HL-60 (cell line): ENCODE measurements around the gene THRB.

Experiments
- DNase-seq, 2 experiments: peaks; one replicate each; pipeline ENCODE4 v3.0.0-alpha.2; 2010 to 2020; ENCODE audit warnings: low read depth in 1 of 2, low spot score in 1 of 2
- H3K27ac ChIP-seq: fragments of 250-450 bp; sonication (Bioruptor Pico); replicated peaks from 2 replicates; pipeline ENCODE4 v1.5.1; 2020; ENCODE audit warnings: mild to moderate bottlenecking, moderate library complexity
- H3K27me3 ChIP-seq: fragments of 250-450 bp; sonication (Bioruptor Pico); 2 replicates; pipeline ENCODE4 v1.5.1; 2021; ENCODE audit warnings: mild to moderate bottlenecking, moderate library complexity; ENCODE audit not compliant: insufficient read depth, poor library complexity, severe bottlenecking
- H3K4me3 ChIP-seq: replicated peaks from 2 replicates; pipeline ENCODE4 v1.5.1; 2011; ENCODE audit warnings: mild to moderate bottlenecking, control low read depth, low read length; ENCODE audit not compliant: insufficient read depth
- GABPA ChIP-seq: IDR thresholded peaks from 2 replicates; pipeline ENCODE4 v1.6.1; 2012; ENCODE audit warnings: low read depth
- POLR2AphosphoS5 ChIP-seq: IDR thresholded peaks from 2 replicates; pipeline ENCODE4 v1.6.1; 2012; ENCODE audit warnings: low read depth
- SPI1 ChIP-seq: IDR thresholded peaks from 2 replicates; pipeline ENCODE4 v1.6.1; 2012; ENCODE audit warnings: low read depth, mild to moderate bottlenecking, borderline replicate concordance
- TF ChIP-seq, protein P1 (sequence below): IDR thresholded peaks from 2 replicates; pipeline ENCODE4 v1.6.1; 2012; ENCODE audit warnings: low read depth; ENCODE audit not compliant: insufficient replicate concordance
- TF ChIP-seq, protein P2 (sequence below): IDR thresholded peaks from one replicate; pipeline ENCODE4 v1.5.1; 2011; ENCODE audit warnings: low read length, control low read depth, inconsistent platforms; ENCODE audit not compliant: insufficient read depth

The THRB gene

DNA sequence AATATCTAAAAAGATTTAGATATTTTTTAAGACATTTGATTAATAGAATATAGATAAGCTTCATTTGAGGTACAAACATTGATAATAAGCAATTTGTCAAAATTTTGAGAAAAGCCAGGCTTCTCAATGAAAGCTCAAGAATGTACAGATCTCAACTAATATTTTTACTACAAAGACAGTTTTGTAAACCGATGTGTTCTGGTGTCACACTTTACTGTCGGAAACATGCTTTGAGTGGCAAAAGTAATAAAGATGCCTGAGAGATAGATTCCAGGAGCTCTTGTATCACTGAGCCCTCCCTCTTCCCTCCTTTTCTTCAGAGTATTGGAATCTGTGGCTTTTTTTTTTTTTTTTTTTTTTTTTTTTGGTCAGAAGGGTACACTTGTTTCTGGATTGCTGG, 45.0 kb upstream of the THRB start:
- TF ChIP-seq SPI1 (no peak), GABPA (no peak)
- TF ChIP-seq, protein P1, sequence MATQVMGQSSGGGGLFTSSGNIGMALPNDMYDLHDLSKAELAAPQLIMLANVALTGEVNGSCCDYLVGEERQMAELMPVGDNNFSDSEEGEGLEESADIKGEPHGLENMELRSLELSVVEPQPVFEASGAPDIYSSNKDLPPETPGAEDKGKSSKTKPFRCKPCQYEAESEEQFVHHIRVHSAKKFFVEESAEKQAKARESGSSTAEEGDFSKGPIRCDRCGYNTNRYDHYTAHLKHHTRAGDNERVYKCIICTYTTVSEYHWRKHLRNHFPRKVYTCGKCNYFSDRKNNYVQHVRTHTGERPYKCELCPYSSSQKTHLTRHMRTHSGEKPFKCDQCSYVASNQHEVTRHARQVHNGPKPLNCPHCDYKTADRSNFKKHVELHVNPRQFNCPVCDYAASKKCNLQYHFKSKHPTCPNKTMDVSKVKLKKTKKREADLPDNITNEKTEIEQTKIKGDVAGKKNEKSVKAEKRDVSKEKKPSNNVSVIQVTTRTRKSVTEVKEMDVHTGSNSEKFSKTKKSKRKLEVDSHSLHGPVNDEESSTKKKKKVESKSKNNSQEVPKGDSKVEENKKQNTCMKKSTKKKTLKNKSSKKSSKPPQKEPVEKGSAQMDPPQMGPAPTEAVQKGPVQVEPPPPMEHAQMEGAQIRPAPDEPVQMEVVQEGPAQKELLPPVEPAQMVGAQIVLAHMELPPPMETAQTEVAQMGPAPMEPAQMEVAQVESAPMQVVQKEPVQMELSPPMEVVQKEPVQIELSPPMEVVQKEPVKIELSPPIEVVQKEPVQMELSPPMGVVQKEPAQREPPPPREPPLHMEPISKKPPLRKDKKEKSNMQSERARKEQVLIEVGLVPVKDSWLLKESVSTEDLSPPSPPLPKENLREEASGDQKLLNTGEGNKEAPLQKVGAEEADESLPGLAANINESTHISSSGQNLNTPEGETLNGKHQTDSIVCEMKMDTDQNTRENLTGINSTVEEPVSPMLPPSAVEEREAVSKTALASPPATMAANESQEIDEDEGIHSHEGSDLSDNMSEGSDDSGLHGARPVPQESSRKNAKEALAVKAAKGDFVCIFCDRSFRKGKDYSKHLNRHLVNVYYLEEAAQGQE: no peak
- TF ChIP-seq, protein P2, sequence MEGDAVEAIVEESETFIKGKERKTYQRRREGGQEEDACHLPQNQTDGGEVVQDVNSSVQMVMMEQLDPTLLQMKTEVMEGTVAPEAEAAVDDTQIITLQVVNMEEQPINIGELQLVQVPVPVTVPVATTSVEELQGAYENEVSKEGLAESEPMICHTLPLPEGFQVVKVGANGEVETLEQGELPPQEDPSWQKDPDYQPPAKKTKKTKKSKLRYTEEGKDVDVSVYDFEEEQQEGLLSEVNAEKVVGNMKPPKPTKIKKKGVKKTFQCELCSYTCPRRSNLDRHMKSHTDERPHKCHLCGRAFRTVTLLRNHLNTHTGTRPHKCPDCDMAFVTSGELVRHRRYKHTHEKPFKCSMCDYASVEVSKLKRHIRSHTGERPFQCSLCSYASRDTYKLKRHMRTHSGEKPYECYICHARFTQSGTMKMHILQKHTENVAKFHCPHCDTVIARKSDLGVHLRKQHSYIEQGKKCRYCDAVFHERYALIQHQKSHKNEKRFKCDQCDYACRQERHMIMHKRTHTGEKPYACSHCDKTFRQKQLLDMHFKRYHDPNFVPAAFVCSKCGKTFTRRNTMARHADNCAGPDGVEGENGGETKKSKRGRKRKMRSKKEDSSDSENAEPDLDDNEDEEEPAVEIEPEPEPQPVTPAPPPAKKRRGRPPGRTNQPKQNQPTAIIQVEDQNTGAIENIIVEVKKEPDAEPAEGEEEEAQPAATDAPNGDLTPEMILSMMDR: no peak
- DNase-seq: no peak

DNA sequence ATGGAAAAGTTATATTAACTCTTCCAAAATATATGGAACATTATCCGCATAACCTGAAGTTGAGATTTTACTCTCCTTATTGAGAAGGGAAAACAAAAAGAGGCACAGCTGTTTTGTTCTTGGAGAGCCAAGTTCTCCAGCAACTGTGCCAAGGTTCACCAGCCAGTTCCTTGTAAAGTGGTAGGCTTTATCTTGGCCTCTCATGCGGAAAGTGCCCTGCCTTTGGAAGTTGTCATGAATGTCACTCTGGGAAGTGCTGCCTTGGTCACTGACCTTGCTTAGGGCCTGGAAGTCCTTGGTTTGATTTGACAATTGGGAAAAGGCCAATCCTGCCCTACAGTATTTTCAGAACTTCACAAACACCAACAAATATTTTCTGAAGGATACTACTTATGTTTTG, 44.2 kb upstream of the THRB start:
- TF ChIP-seq GABPA (no peak), POLR2AphosphoS5 (no peak), SPI1 (no peak)
- TF ChIP-seq, protein P2: no peak
- TF ChIP-seq, protein P1: no peak
- no peaks in the 10 kb centered on the region for H3K27me3 ChIP-seq
- no peak overlapping the region for H3K4me3 ChIP-seq
- H3K27ac ChIP-seq: no peak overlapping the region
- no peak for DNase-seq

More for the DNA sequence above, 45.0 kb upstream of the THRB start:
- Histone ChIP-seq H3K27ac (no peak overlapping the region), H3K27me3 (no peaks in the 10 kb centered on the region), H3K4me3 (no peak overlapping the region)

DNA sequence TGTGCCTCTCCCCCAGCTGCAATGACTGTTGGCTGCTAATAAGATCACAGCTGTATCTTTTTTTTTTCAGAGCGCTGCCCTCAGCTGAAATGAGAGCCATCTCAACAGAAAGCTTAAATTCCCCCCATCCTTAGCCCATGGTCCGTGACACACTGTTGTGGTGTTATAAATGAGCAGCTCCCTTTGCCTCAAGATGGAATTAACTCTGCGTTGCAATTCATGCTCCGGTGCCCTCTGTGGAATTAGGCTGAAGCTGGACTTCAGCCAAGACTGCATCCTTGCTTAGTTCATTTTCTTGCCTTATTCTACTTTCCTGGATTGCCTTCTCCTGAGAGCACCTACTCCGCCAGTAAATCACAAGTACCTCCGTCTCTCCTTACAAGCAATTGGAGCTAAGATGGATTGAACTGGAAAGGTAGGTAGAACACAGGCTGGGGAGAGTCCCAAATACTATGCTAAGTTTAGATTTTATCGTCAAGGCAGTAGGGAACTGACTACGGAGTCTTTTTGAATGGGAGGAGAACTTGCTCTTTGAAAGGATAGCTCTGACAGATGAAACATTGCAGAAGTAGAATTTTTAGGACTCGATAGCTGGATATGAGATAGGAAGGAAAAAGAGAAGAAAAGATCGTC, 39.0 kb upstream of the THRB start:
- Histone ChIP-seq H3K4me3 (no peak overlapping the region), H3K27me3 (no peaks in the 10 kb centered on the region), H3K27ac (no peak overlapping the region)
- no peak for TF ChIP-seq POLR2AphosphoS5
- TF ChIP-seq, protein P2: no peak
- TF ChIP-seq, protein P1: no peak
- TF ChIP-seq GABPA: no peak
- no peak for TF ChIP-seq SPI1
- no peak for DNase-seq
